ENCODE data around the gene USP19.

The USP19 gene

GRCh38 chr3:49157289-49157688 lies 36.7 kb upstream of the USP19 start:
- no peak overlapping the region for H3K4me3 ChIP-seq (ENCODE audit: control insufficient read depth in 1 of 7, extremely low read depth in 1 of 7, insufficient read depth in 4 of 7, low read depth in 2 of 7, low read length in 6 of 7)
- ChIA-PET CTCF (interaction anchor here (0.7 to 1.8 kb wide), 10 partner anchors 13 to 169 kb away, joined by 3 to 8 read pairs (median 4); partner anchors contain the start of genes KLHDC8B, QRICH1 and USP19), POLR2A (interaction anchor here (1.2 kb wide), 1 partner anchor 24 kb away, joined by 3 read pairs; no protein-coding TSS in a partner anchor)
- peaks cover 0 to 12% (median 6%) of the 10 kb centered on the region in 4 experiments for H3K36me3 ChIP-seq (ENCODE audit: control insufficient read depth in 4 of 4, insufficient read depth in 4 of 4, low read length in 3 of 4)
- H3K27ac ChIP-seq (ENCODE audit: insufficient read depth in 1 of 2, low read depth in 1 of 2, low read length in 2 of 2, poor library complexity in 1 of 2, severe bottlenecking in 2 of 2), result no peak overlapping the region
- H3K27me3 ChIP-seq (replicated peaks in 2 of 5; ENCODE audit: control insufficient read depth in 4 of 5, insufficient read depth in 5 of 5, low read length in 4 of 5), result no peaks in the 10 kb centered on the region
- no peak for DNase-seq
- 100% methylated on average over 1 of the region's 1 CpG for WGBS (ENCODE audit: insufficient coverage)
- peaks cover 0 to 13% (median 10%) of the 10 kb centered on the region in 4 experiments for H3K4me1 ChIP-seq (ENCODE audit: control extremely low read depth in 1 of 4, control insufficient read depth in 4 of 4, insufficient read depth in 4 of 4, low read length in 3 of 4)
- H3K9me3 ChIP-seq (ENCODE audit: control extremely low read depth in 1 of 5, control insufficient read depth in 4 of 5, insufficient read depth in 2 of 5, low read depth in 1 of 5, low read length in 4 of 5), result no peaks in the 10 kb centered on the region

GRCh38 chr3:49153349-49153912 lies 32.8 kb upstream of the USP19 start:
- Histone ChIP-seq H3K27me3 (replicated peaks in 2 of 5; ENCODE audit: control insufficient read depth in 4 of 5, insufficient read depth in 5 of 5, low read length in 4 of 5) (no peaks in the 10 kb centered on the region), H3K9me3 (ENCODE audit: control extremely low read depth in 1 of 5, control insufficient read depth in 4 of 5, insufficient read depth in 2 of 5, low read depth in 1 of 5, low read length in 4 of 5) (no peaks in the 10 kb centered on the region), H3K4me1 (ENCODE audit: control extremely low read depth in 1 of 4, control insufficient read depth in 4 of 4, insufficient read depth in 4 of 4, low read length in 3 of 4) (no peaks in the 10 kb centered on the region), H3K4me3 (ENCODE audit: control insufficient read depth in 1 of 7, extremely low read depth in 1 of 7, insufficient read depth in 4 of 7, low read depth in 2 of 7, low read length in 6 of 7) (no peak overlapping the region), H3K27ac (ENCODE audit: insufficient read depth in 1 of 2, low read depth in 1 of 2, low read length in 2 of 2, poor library complexity in 1 of 2, severe bottlenecking in 2 of 2) (no peak overlapping the region), H3K36me3 (ENCODE audit: control insufficient read depth in 4 of 4, insufficient read depth in 4 of 4, low read length in 3 of 4) (no peaks in the 10 kb centered on the region)
- WGBS (ENCODE audit: insufficient coverage), result 92% methylated on average over 1 of the region's 3 CpGs
- ChIA-PET CTCF (interaction anchor here (0.7 to 1.7 kb wide), 3 partner anchors 16 to 115 kb away, joined by 3 to 6 read pairs (median 3); no protein-coding TSS in a partner anchor), POLR2A (no interaction called here)
- DNase-seq, result no peak

GRCh38 chr3:49151610-49152009 lies 31.0 kb upstream of the USP19 start:
- ChIA-PET POLR2A (no interaction called here), CTCF (no interaction called here)

DNA sequence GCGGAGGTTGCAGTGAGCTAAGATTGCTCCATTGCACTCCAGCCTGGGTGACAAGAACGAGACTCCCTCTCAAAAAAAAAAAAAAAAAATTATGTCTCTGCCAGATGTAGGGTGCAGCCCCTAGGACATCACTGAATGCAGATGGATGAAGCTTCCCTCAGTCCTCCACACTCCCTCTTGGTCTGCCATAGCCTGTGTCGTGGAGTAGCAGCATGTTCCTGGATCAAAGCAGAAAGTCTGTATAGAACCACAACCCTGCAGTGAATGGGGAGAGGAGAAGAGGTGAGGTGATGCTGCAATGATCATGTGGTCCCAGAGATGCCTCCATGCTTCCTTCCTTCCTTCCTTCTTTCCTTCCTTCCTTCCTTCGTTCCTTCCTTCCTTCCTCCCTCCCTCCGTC lies 27.5 kb upstream of the USP19 start:
- no peak overlapping the region for H3K4me3 ChIP-seq (ENCODE audit: control insufficient read depth in 1 of 7, extremely low read depth in 1 of 7, insufficient read depth in 4 of 7, low read depth in 2 of 7, low read length in 6 of 7)
- no peaks in the 10 kb centered on the region for H3K4me1 ChIP-seq (ENCODE audit: control extremely low read depth in 1 of 4, control insufficient read depth in 4 of 4, insufficient read depth in 4 of 4, low read length in 3 of 4)
- no peaks in the 10 kb centered on the region for H3K9me3 ChIP-seq (ENCODE audit: control extremely low read depth in 1 of 5, control insufficient read depth in 4 of 5, insufficient read depth in 2 of 5, low read depth in 1 of 5, low read length in 4 of 5)
- H3K27me3 ChIP-seq (replicated peaks in 2 of 5; ENCODE audit: control insufficient read depth in 4 of 5, insufficient read depth in 5 of 5, low read length in 4 of 5), result no peaks in the 10 kb centered on the region
- H3K36me3 ChIP-seq (ENCODE audit: control insufficient read depth in 4 of 4, insufficient read depth in 4 of 4, low read length in 3 of 4), result no peaks in the 10 kb centered on the region
- no peak for DNase-seq
- WGBS (ENCODE audit: insufficient coverage), result 90% methylated on average over 3 of the region's 5 CpGs
- H3K27ac ChIP-seq (ENCODE audit: insufficient read depth in 1 of 2, low read depth in 1 of 2, low read length in 2 of 2, poor library complexity in 1 of 2, severe bottlenecking in 2 of 2), result no peak overlapping the region
- ChIA-PET POLR2A (no interaction called here), CTCF (interaction anchor here (0.6 kb wide), 1 partner anchor 495 kb away, joined by 6 read pairs; no protein-coding TSS in a partner anchor)

More at GRCh38 chr3:49151610-49152009, 31.0 kb upstream of the USP19 start:
- 96% methylated on average over 2 of the region's 2 CpGs for WGBS (ENCODE audit: insufficient coverage)
- H3K9me3 ChIP-seq (ENCODE audit: control extremely low read depth in 1 of 5, control insufficient read depth in 4 of 5, insufficient read depth in 2 of 5, low read depth in 1 of 5, low read length in 4 of 5), result no peaks in the 10 kb centered on the region
- no peaks in the 10 kb centered on the region for H3K36me3 ChIP-seq (ENCODE audit: control insufficient read depth in 4 of 4, insufficient read depth in 4 of 4, low read length in 3 of 4)
- no peak overlapping the region for H3K4me3 ChIP-seq (ENCODE audit: control insufficient read depth in 1 of 7, extremely low read depth in 1 of 7, insufficient read depth in 4 of 7, low read depth in 2 of 7, low read length in 6 of 7)
- H3K4me1 ChIP-seq (ENCODE audit: control extremely low read depth in 1 of 4, control insufficient read depth in 4 of 4, insufficient read depth in 4 of 4, low read length in 3 of 4), result no peaks in the 10 kb centered on the region
- H3K27ac ChIP-seq (ENCODE audit: insufficient read depth in 1 of 2, low read depth in 1 of 2, low read length in 2 of 2, poor library complexity in 1 of 2, severe bottlenecking in 2 of 2), result no peak overlapping the region
- H3K27me3 ChIP-seq (replicated peaks in 2 of 5; ENCODE audit: control insufficient read depth in 4 of 5, insufficient read depth in 5 of 5, low read length in 4 of 5), result no peaks in the 10 kb centered on the region
- DNase-seq, result no peak

DNA sequence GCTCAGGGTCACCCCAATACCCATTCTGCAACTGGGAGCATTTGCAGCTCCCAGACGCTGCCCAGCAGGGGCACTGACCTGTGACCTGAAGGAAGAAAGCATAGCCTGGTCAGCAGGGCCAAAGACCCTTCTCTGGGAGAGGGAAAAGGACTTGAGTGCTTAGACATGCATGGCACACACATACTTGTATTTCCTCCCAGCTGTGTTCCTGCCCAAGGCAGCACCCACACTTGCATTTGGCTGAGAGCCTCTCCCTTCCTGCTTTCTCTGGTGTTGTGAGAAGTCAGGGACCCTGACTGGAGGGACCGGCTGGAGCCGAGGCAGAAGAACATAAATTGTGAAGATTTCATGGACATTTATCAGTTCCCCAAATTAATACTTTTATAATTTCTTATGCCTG lies 19.5 kb upstream of the USP19 start:
- WGBS (ENCODE audit: insufficient coverage), result no CpG with 5 or more reads among the region's 3 CpGs
- Histone ChIP-seq H3K36me3 (ENCODE audit: control insufficient read depth in 4 of 4, insufficient read depth in 4 of 4, low read length in 3 of 4) (no peaks in the 10 kb centered on the region), H3K4me1 (ENCODE audit: control extremely low read depth in 1 of 4, control insufficient read depth in 4 of 4, insufficient read depth in 4 of 4, low read length in 3 of 4) (no peaks in the 10 kb centered on the region), H3K27me3 (replicated peaks in 2 of 5; ENCODE audit: control insufficient read depth in 4 of 5, insufficient read depth in 5 of 5, low read length in 4 of 5) (peaks cover 0 to 1% (median 0%) of the 10 kb centered on the region in 5 experiments), H3K4me3 (ENCODE audit: control insufficient read depth in 1 of 7, extremely low read depth in 1 of 7, insufficient read depth in 4 of 7, low read depth in 2 of 7, low read length in 6 of 7) (no peak overlapping the region), H3K27ac (ENCODE audit: insufficient read depth in 1 of 2, low read depth in 1 of 2, low read length in 2 of 2, poor library complexity in 1 of 2, severe bottlenecking in 2 of 2) (no peak overlapping the region), H3K9me3 (ENCODE audit: control extremely low read depth in 1 of 5, control insufficient read depth in 4 of 5, insufficient read depth in 2 of 5, low read depth in 1 of 5, low read length in 4 of 5) (peaks cover 0 to 16% (median 0%) of the 10 kb centered on the region in 5 experiments)
- ChIA-PET POLR2A (no interaction called here), CTCF (no interaction called here)
- no peak for DNase-seq

GRCh38 chr3:49135499-49135898 lies 14.9 kb upstream of the USP19 start:
- no peak overlapping the region for H3K27ac ChIP-seq (ENCODE audit: insufficient read depth in 1 of 2, low read depth in 1 of 2, low read length in 2 of 2, poor library complexity in 1 of 2, severe bottlenecking in 2 of 2)
- peaks cover 0 to 1% (median 0%) of the 10 kb centered on the region in 5 experiments for H3K27me3 ChIP-seq (replicated peaks in 2 of 5; ENCODE audit: control insufficient read depth in 4 of 5, insufficient read depth in 5 of 5, low read length in 4 of 5)
- H3K4me3 ChIP-seq (ENCODE audit: control insufficient read depth in 1 of 7, extremely low read depth in 1 of 7, insufficient read depth in 4 of 7, low read depth in 2 of 7, low read length in 6 of 7), result no peak overlapping the region
- ChIA-PET POLR2A (no interaction called here), CTCF (interaction anchor here (0.9 to 1.0 kb wide), 2 partner anchors 12 to 21 kb away, joined by 3 to 4 read pairs; no protein-coding TSS in a partner anchor)
- 100% methylated on average over 3 of the region's 4 CpGs for WGBS (ENCODE audit: insufficient coverage)
- DNase-seq, result no peak
- peaks cover 5 to 25% (median 18%) of the 10 kb centered on the region in 4 experiments for H3K4me1 ChIP-seq (ENCODE audit: control extremely low read depth in 1 of 4, control insufficient read depth in 4 of 4, insufficient read depth in 4 of 4, low read length in 3 of 4)
- no peaks in the 10 kb centered on the region for H3K36me3 ChIP-seq (ENCODE audit: control insufficient read depth in 4 of 4, insufficient read depth in 4 of 4, low read length in 3 of 4)
- no peaks in the 10 kb centered on the region for H3K9me3 ChIP-seq (ENCODE audit: control extremely low read depth in 1 of 5, control insufficient read depth in 4 of 5, insufficient read depth in 2 of 5, low read depth in 1 of 5, low read length in 4 of 5)

DNA sequence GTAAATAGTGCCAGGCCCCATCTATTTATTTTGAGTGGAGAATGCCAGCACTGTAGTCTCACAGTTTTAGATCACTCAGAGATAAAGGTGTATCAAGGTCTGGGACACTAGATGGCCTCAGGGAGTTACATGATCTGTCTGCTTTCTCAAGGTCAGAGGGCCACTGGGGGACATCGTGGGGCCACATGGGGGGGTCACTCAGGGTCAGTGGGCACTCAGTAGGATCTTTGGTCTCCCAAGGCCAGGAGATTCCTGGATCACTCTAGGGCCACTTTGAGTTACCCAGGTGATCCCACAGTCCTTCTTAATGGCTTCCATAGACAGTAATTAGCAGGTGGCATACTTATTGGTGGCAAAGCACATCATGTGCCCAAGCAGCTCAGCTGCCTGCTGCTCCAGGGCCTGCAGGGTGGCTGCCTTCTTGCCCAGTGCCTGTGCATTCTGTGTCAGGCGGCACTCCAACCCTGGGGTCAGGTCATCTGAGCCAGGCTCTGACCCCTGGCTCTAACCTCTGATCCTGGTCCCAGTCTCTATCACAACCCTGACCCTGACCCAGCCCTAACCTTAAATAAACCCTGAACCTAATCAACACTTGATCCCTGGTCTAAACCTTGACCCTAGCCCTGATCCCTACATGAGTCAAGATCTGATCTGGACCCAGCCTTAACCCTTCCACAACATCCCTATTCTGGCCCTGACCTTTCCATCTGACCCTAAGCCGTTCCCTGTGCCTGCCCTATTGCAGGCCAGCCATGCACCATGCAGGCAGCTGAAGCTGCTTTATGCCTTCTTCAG lies 14.0 kb upstream of the USP19 start:
- CTCF ChIA-PET, result interaction anchor here (0.9 to 1.1 kb wide), 3 partner anchors 11 to 40 kb away, joined by 3 to 4 read pairs (median 4); no protein-coding TSS in a partner anchor
- no peak for DNase-seq
- Histone ChIP-seq H3K27me3 (replicated peaks in 2 of 5; ENCODE audit: control insufficient read depth in 4 of 5, insufficient read depth in 5 of 5, low read length in 4 of 5) (peaks cover 0 to 1% (median 0%) of the 10 kb centered on the region in 5 experiments), H3K36me3 (ENCODE audit: control insufficient read depth in 4 of 4, insufficient read depth in 4 of 4, low read length in 3 of 4) (no peaks in the 10 kb centered on the region), H3K4me1 (ENCODE audit: control extremely low read depth in 1 of 4, control insufficient read depth in 4 of 4, insufficient read depth in 4 of 4, low read length in 3 of 4) (peaks cover 5 to 25% (median 18%) of the 10 kb centered on the region in 4 experiments), H3K27ac (ENCODE audit: insufficient read depth in 1 of 2, low read depth in 1 of 2, low read length in 2 of 2, poor library complexity in 1 of 2, severe bottlenecking in 2 of 2) (no peak overlapping the region), H3K9me3 (ENCODE audit: control extremely low read depth in 1 of 5, control insufficient read depth in 4 of 5, insufficient read depth in 2 of 5, low read depth in 1 of 5, low read length in 4 of 5) (no peaks in the 10 kb centered on the region), H3K4me3 (ENCODE audit: control insufficient read depth in 1 of 7, extremely low read depth in 1 of 7, insufficient read depth in 4 of 7, low read depth in 2 of 7, low read length in 6 of 7) (no peak overlapping the region)
- 74% methylated on average over 3 of the region's 3 CpGs for WGBS (ENCODE audit: insufficient coverage)
- POLR2A ChIA-PET, result no interaction called here

Data from common myeloid progenitor, CD34-positive (primary cell).